ENCODE measurements around the gene DNAH1.
"Not testable (repeated sequence)": the region's sequence is repeated elsewhere in the genome, so short reads cannot be mapped to it uniquely, and the experiment has no call there.

Gene DNAH1

GRCh38 chr3:52338131-52338530, 22.0 kb downstream of the DNAH1 start:
- not testable (repeated sequence) for DNase-seq (ENCODE audit: low read depth)

- DNase-seq (ENCODE audit: low read depth), result peak; percentile 13
Measured at GRCh38 chr3:52339612-52340011, 23.5 kb downstream of the DNAH1 start.

- no peak for DNase-seq (ENCODE audit: low read depth)
Measured at GRCh38 chr3:52341123-52341522, 25.0 kb downstream of the DNAH1 start.

GRCh38 chr3:52343946-52344600, 28.0 kb downstream of the DNAH1 start:
- DNase-seq (ENCODE audit: low read depth), result no peak

- DNase-seq (ENCODE audit: low read depth), result no peak
Measured at GRCh38 chr3:52345521-52346109, 29.5 kb downstream of the DNAH1 start.

GRCh38 chr3:52346623-52347530, 30.8 kb downstream of the DNAH1 start:
- DNase-seq (ENCODE audit: low read depth), result no peak

GRCh38 chr3:52347716-52348635, 31.9 kb downstream of the DNAH1 start:
- no peak for DNase-seq (ENCODE audit: low read depth)

- DNase-seq (ENCODE audit: low read depth), result no peak
Measured at GRCh38 chr3:52349131-52349530, 33.0 kb downstream of the DNAH1 start.

GRCh38 chr3:52349611-52350395, 33.7 kb downstream of the DNAH1 start:
- DNase-seq (ENCODE audit: low read depth), result no peak

- no peak for DNase-seq (ENCODE audit: low read depth)
Measured at GRCh38 chr3:52350416-52350815, 34.3 kb downstream of the DNAH1 start.

GRCh38 chr3:52350981-52351761, 35.1 kb downstream of the DNAH1 start:
- DNase-seq (ENCODE audit: low read depth), result no peak

GRCh38 chr3:52351762-52352368, 35.7 kb downstream of the DNAH1 start:
- no peak for DNase-seq (ENCODE audit: low read depth)

- DNase-seq (ENCODE audit: low read depth), result no peak
Measured at GRCh38 chr3:52352566-52352965, 36.4 kb downstream of the DNAH1 start.

- DNase-seq (ENCODE audit: low read depth), result no peak
Measured at GRCh38 chr3:52353291-52353855, 37.3 kb downstream of the DNAH1 start.

- DNase-seq (ENCODE audit: low read depth), result no peak
Measured at GRCh38 chr3:52354676-52355075, 38.6 kb downstream of the DNAH1 start.

- no peak for DNase-seq (ENCODE audit: low read depth)
Measured at GRCh38 chr3:52355526-52355925, 39.4 kb downstream of the DNAH1 start.

- no peak for DNase-seq (ENCODE audit: low read depth)
Measured at GRCh38 chr3:52356126-52356525, 40.0 kb downstream of the DNAH1 start.

GRCh38 chr3:52357151-52358080, 41.3 kb downstream of the DNAH1 start:
- no peak for DNase-seq (ENCODE audit: low read depth)
